HG02973 (cell line): Measurements from ENCODE around the gene CAPG.
A peak's percentile ranks its signal among the peaks of the same experiment; 100 is the strongest.

Source experiments
- ATAC-seq: cut with Tn5 transposase; IDR thresholded peaks from one replicate; pipeline ENCODE4 v1.9.1; 2021; ENCODE audit warnings: moderate library complexity; ENCODE audit not compliant: unreplicated experiment

Gene CAPG

GRCh38 chr2:85439025-85439472 is 28.9 kb upstream of the CAPG start:
- ATAC-seq = no peak

DNA sequence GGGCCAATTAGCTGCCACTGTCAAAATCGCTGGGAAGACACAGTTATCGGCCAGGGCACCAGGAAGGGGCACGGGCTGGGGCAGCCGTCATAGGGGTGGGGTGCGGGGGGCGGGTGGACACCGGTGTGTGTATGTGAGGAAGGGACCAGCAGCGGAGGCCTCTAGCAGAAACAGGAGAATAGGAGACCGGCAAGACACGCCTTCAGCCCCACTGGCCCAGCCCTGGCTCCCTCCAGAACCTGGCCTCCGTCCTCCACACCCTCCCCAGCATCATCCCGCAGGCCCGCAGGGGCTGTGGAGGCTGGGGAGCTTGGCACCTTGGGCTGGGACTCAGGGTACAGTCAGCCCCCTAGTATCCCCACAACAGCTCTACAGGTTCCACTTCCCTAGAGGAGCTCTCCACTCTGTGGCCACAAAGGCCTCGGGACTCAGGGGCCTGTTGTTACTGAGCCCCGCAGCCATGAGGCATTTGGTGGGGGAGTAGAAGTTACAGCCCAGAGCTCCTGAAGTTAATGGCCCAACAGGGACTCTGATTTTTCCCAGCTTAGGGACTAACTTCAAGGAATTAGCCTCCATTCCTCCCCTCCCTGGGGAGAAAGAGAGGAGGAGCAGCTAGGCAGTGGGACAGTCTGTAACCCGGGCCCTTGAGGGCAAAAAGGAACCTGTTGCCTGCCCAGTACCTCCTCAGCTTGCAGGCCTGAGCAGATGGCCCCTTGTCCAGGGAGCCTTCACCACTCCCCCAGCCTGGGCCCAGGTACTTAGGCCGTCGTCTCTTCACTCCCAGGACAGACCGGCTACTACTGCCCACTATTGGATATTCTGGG is 28.2 kb upstream of the CAPG start:
- no peak for ATAC-seq

- peak; percentile 79 for ATAC-seq
These were observed 27.5 kb upstream of the CAPG start for GRCh38 chr2:85437488-85438200.

DNA sequence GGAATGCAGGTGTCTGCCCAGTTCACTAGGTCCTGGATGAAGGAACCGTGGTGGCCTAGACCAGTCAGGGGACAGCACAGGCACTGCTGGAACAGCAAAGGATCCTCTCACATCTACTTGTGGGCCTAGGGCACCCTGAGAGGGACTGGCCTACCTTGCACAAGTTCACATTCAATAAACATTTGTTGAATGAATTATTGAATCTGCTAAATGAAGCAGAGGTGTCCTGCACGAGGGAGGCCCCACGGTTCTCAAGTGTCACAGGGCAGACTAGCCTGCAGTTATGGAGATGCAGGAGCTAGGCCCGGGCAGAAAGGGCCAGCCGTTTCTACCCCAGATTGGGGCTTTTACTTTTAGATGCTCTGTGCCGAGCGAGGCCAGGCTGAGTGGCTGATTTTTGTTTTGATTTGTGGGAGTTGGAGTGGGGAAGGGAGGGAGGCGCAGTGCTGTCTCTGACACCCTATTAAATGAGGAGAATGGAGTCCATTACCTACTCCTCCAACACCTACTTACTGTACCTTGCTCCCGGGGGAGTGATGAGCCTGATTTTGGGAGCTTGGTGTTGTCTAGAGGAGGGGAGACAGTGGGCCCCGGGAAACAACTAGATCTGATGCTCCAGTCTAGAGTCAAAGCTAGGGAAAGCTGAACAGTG is 26.8 kb upstream of the CAPG start:
- no peak for ATAC-seq

- no peak for ATAC-seq
These were observed 26.0 kb upstream of the CAPG start for GRCh38 chr2:85435981-85436835.

GRCh38 chr2:85435220-85435958 is 25.2 kb upstream of the CAPG start:
- ATAC-seq = no peak

- no peak for ATAC-seq
These were observed 24.5 kb upstream of the CAPG start for GRCh38 chr2:85434696-85435095.

GRCh38 chr2:85433511-85434089 is 23.4 kb upstream of the CAPG start:
- no peak for ATAC-seq

DNA sequence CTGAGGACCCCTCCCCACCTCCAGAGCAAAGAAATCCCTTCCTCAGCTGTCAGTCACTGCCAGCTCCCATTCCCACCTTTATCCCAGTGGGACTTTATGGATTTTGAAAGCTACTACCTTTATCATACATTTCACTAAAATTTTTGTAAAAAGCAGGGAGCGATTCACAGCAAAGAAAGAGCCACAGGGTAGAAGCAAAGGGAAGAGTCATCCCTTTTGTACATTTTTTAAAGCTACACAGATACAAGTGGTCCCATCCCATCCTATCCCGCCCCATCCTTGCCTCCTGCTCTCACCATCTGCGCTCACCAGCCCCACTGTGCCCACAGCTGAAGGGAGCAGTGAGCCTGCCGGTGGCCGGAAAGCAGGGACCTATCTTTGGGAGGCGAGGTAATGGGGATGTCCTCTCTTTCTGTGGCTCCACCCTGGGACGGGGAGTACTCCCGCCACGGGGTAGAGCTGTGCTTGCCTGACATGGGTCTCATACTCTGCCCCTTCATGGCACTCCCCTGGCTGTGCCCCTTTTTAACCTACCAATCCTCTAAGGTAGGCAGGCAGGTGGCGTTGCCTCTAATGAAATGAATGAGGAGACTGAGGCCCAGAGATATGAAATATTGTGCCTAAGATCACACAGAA is 21.5 kb upstream of the CAPG start:
- ATAC-seq = no peak

GRCh38 chr2:85430752-85431569 is 20.8 kb upstream of the CAPG start:
- ATAC-seq = no peak

DNA sequence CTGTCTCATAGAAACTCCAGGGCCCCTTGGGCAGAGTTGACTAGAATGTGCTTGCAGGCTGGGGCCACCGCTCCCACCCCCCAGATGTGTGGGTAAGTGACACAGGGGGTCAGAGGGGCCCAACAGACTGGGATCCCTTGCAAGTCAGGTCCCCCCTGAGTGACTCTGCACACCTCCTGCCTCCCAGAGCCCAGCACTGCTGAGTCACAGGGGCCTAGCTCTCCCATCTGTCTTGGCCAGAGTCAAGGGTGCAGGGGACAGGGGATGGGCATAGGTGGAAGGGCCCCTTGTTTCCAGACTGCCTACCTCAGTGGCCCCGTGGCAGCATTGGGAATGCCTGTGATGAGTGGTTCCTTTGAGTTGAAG is 19.7 kb upstream of the CAPG start:
- no peak for ATAC-seq

DNA sequence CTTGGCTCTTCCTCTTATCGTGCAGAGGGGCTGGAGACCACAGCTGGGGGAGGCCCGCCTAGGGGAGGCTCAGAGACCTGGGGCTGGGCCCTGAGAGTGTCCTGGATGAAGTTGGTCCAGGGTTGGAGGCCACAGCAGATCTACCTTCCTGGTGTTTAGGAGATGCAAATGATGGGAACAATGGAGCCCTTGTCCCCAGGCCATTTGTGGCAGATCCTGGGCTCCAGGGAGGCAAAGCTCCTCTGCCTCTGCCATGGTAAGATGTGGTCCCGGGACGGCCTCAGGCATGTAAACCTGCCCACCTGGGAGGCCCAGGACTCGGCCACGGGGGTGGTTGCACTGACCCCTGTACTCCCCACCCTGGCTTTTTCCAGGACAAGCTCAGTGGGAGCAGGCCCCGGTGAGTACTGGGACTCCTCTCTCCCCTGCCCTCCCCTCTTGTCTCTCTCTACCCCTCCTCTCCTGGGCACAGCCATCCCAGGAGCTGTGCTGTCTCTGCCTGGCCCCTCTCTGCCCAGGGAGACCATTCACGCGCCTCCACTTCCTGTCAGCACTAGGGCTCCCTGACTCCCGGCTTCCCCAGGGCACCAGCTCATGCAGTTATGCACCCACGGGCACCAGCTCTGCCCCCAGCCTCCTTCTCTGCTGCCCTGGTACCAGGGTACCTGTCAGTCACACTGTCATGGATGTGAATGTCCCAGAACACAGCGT is 19.2 kb upstream of the CAPG start:
- ATAC-seq = no peak

GRCh38 chr2:85428343-85428881 is 18.2 kb upstream of the CAPG start:
- no peak for ATAC-seq

DNA sequence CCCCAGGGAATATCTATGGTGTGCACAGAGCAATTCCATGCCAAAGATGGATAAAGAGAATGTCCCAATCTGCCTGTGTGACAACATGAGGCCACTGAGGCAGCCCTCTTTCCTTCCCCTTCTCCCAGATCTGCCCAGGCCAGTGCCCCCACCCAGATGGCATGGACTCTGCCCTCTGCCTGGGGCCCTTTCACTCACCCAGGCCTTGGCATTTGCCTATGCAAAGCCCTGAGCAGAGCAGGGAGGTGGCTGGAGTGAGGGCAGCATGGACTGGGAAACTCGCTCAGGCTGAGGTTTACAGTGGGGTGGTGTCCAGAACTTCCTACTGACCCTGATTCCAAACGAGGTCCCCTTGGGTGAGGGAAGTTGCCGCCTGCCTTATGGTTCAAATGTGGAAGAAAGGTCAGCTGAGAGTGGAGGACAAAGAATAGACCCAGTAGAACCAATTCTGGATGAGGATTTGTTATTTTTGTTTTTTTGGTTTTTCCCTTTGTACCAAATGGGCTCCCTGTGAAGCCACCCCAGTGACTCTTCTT is 17.2 kb upstream of the CAPG start:
- no peak for ATAC-seq

- no peak for ATAC-seq
These were observed 15.4 kb upstream of the CAPG start for GRCh38 chr2:85425588-85425987.

DNA sequence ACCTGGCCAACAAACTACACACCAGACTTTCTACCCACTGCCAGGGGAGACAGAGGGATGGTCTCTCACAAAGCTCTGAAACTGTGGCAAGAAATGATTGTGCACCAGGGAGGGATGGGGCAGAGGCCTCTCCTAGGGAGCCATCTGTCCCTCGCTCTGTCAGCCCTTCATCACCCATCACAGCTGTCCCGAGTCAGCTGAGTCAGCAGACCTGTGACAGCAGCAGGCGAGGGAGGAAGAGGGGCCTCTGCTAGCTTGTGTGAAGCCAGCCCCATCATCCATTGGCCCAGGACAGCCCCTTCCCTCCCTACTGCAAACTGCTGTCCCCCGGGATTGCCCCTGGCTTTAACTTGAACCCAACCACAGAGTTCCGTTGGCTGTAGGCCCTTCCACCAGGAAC is 13.4 kb upstream of the CAPG start:
- ATAC-seq = no peak

DNA sequence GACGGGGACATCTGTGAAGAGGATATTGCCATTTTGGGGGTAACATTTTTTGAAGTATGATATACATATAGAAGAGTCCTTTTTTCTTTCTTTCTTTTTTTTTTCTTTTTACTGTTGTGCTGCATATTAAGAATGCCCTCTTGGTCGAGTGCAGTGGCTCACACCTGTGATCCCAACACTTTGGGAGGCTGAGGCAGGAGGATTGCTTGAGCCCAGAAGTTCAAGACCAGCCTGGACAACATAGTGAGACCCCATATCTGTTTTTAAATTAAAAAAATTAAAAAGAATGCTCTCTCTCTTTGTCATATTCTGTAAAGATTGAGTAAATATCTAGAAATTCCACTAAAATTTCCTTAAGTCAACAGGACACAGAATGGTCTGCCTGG is 11.9 kb upstream of the CAPG start:
- ATAC-seq = no peak
